Stimulated activated effector memory CD8-positive, alpha-beta T cell treated with anti-CD3 and anti-CD28 coated beads, Interleukin-12 subunit alpha, Interleukin-12 subunit beta, amount 100 ng/mL, for 72 hours (primary cell): ENCODE results near the gene PRG2.
"Not testable (repeated sequence)": the region's sequence is repeated elsewhere in the genome, so short reads cannot be mapped to it uniquely, and the experiment has no call there.

Experiments used
- ATAC-seq: fragments of 150-1000 bp; cut with Tn5 transposase; 2 replicates; pipeline ENCODE4 v1.10.0; 2021
- DNase-seq, 2 donors: peaks; one replicate each; pipeline ENCODE4 v3.0.0; 2021 to 2022; ENCODE audit warnings: low spot score in 2 of 2
- H3K27ac Mint-ChIP-seq: one replicate; pipeline ENCODE4 v1.8.0; 2022; ENCODE audit warnings: mild to moderate bottlenecking, mixed read lengths
- H3K36me3 Mint-ChIP-seq: one replicate; pipeline ENCODE4 v1.8.0; 2022; ENCODE audit warnings: mild to moderate bottlenecking, mixed read lengths
- H3K4me1 Mint-ChIP-seq: one replicate; pipeline ENCODE4 v1.8.0; 2022; ENCODE audit warnings: mixed read lengths
- H3K4me3 Mint-ChIP-seq: one replicate; pipeline ENCODE4 v1.8.0; 2022; ENCODE audit warnings: mild to moderate bottlenecking, mixed read lengths
- H3K9me3 Mint-ChIP-seq: one replicate; pipeline ENCODE4 v1.8.0; 2022; ENCODE audit warnings: mixed read lengths

The PRG2 gene

DNA sequence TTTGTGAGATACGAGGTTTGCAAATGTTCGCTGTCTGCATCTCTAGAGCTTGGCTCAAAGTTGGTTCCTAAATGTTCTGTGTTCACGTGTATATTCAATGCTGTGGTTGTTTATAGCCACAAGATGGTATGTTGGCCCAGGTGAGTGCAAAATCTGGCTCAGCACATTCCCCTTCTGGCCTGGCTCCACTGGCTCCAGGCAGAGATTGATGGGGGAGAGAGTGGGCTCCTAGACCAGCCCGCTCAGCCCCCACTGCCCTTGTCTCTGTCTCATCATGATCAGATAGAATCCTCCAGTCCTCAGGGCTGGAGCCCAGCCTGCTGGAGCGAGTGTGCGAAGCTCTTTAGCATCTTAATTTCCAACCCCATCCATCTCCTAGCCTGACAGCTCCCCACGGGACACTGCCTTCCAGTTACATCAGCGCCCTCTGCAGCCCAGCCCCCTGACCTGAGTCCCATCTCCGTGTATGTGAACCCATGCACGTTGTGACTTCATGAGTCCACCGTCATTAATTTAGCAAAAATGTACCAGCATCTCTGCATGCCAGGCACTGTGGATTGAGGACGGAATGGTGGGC, 50.3 kb downstream of the PRG2 start:
- H3K27ac Mint-ChIP-seq = no peak overlapping the region

DNA sequence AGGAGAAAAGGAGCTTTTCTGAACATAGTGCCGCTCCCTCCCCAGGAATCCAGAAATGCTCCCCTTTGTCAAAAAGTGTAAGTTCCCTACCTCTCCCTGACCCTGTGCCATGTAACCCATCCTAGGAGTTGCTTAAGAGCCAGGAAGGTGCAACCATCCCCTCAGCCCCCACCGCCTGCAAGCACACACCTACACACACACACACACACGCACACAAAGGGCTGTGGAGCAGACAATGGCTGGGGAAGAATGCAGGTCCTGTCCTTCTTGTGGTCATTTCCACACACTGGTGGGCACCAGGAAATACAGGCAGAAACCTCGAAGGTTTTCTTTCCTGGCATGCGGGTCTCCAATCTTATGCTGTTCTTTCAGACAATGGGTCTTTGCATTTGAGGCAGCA, 51.1 kb downstream of the PRG2 start:
- DNase-seq (no peak), ATAC-seq (no peak)
- H3K36me3 Mint-ChIP-seq = peaks cover 12% of the 10 kb centered on the region
- no peaks in the 10 kb centered on the region for H3K9me3 Mint-ChIP-seq
- peaks cover 20% of the 10 kb centered on the region for H3K4me1 Mint-ChIP-seq
- H3K4me3 Mint-ChIP-seq = no peak overlapping the region
- no peak overlapping the region for H3K27ac Mint-ChIP-seq

More for the DNA sequence above, 50.3 kb downstream of the PRG2 start:
- Mint-ChIP-seq H3K4me3 (no peak overlapping the region), H3K4me1 (peaks cover 12% of the 10 kb centered on the region), H3K36me3 (peaks cover 7% of the 10 kb centered on the region), H3K9me3 (no peaks in the 10 kb centered on the region)
- DNase-seq (no peak), ATAC-seq (no peak)

DNA sequence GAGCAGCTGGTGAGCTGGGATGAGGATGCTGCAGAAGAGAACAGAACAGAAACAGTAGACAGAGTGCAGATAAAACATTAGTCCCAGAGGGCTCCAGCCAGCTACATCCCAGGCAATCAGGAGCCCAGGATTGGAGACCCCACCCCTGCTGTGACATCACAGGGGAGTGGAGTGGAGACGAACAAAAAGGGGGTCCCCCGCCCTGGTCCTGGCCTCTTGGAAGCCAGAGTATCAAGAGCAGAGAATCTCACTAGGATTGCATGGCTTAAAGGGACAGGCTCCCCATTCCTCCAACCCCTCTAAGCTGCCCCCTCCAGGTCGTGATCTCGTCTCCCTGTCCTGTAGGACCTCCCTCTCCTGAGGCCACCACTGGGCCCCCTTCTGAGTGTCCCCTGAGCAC, 52.3 kb downstream of the PRG2 start, which contains the start of gene P2RX3:
Gene P2RX3, plus strand, starts transcription at position 211 of the 400 bp plus-strand sequence. CDS start 199 bp downstream, outside the sequence.
- Mint-ChIP-seq H3K4me3 (no peak within 1 kb of the TSS), H3K9me3 (no peaks in the 10 kb centered on the region), H3K4me1 (peaks cover 32% of the 10 kb centered on the region), H3K27ac (peak within 1 kb of the TSS; percentile 99), H3K36me3 (peaks cover 24% of the 10 kb centered on the region)
- DNase-seq (no peak), ATAC-seq (no peak)

DNA sequence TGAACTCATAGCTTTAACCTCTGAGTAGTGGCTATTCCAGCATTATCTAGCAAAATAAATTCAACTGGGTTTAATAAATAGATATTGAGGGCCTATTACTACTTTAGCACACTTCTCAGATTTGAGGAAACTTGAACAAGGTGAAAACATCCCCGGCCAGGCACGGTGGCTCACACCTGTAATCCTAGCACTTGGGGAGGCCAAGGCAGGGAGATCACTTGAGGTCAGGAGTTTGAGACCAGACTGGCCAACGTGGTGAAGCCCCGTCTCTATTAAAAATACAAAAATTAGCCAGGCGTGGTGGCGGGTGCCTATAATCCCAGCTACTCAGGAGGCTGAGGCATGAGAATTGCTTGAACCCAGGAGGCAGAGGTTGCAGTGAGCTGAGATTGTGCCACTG, 53.6 kb downstream of the PRG2 start:
- Mint-ChIP-seq H3K4me3 (peak overlapping the region; percentile 91), H3K27ac (peak overlapping the region; percentile 99), H3K36me3 (peaks cover 37% of the 10 kb centered on the region), H3K4me1 (peaks cover 35% of the 10 kb centered on the region)
- not testable (repeated sequence) for ATAC-seq, DNase-seq, H3K9me3 Mint-ChIP-seq
